GM21515 (cell line): ENCODE measurements around the gene GSTM3.

Experiments used
- ATAC-seq: cut with Tn5 transposase; IDR thresholded peaks from one replicate; pipeline ENCODE4 v1.9.1; 2021; ENCODE audit not compliant: unreplicated experiment

The GSTM3 gene

DNA sequence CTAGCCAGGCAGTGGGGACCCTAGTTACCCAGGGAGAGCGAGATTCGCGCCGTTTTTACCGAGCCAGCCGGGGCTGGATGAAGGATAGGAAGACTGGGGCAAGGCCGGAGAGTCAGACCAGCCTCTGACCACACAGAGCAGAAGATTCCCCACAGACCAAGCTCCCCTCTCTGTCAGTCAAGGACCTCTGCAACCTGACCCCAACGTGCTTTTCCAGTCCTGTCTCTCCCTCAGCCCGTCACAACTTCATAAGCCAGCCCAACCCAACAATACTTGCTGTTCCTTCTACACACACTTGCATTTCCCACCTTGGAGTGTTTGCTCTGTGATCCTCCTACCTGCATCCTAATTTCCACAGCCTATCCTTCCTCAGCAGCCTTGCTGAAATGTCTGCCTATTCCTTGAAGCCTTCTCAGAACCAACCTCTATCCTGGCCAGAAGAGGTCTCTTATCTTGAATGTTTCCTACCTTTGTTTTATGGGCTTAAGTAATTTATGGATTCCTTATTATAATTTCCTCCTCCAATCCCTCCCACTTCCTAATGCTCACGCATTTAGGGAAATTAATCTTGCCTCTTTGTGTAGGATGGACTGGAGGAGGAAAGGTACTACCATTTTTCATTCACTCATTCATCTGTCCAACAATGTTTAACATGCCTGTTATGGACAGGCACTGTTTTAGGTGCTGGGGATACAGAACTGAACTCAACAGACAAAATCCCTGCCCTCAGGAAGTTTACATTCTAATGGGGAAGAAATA lies at the start of gene GSTM3:
TSS of gene GSTM3 (minus strand) at position 424 of the 759 bp plus-strand sequence. CDS start 751 bp downstream, outside the sequence.
- ATAC-seq: no peak

DNA sequence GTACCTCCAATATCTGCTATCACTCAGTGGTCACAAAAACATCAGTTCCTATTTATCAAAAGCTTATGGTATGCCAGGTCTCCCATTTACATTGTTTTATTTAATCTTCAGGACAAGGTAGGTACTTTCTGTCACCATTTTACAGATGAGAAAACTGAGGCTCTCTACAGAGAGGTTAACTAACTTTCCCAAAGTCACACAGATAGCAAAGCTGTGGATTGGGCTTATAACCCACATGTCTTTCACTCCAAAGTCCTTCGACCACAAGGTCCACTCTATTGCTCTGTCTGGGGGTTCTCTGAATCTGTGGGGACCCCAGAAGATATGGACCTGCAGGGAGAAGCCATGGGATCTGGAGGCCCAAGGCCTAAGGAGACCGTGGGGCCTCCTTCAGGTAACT lies 49.5 kb upstream of the GSTM3 start:
- no peak for ATAC-seq

DNA sequence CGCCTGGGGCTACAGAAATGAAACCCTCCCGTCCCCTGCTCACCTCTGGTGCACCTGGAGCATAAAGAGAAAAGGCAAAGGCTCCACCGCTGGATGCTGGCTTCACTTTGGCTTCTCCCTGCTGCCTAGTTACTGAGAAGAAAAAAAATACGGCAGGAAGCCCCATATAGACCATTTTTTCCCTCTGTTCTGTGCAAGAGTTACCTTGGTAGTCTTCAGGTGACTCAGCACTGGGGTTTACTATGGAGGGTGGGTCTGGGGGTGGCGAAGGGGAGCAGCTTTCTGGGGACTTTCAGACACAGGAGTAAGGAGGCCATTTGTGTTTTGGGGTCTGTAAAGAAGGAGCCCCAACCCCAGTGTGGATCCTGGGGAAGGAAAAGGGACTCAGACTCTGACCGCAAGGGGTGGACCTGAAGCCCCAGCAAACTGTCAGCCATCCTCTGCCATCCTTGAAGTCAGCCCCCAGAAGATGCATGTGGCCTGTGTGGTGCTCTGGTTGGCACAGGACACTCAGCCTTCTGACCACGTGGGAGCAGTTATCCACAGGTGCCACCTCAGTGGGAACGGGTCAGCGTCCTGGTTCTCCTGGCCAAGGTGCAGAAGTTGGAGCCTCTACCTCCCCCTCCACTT lies 48.8 kb upstream of the GSTM3 start:
- no peak for ATAC-seq

DNA sequence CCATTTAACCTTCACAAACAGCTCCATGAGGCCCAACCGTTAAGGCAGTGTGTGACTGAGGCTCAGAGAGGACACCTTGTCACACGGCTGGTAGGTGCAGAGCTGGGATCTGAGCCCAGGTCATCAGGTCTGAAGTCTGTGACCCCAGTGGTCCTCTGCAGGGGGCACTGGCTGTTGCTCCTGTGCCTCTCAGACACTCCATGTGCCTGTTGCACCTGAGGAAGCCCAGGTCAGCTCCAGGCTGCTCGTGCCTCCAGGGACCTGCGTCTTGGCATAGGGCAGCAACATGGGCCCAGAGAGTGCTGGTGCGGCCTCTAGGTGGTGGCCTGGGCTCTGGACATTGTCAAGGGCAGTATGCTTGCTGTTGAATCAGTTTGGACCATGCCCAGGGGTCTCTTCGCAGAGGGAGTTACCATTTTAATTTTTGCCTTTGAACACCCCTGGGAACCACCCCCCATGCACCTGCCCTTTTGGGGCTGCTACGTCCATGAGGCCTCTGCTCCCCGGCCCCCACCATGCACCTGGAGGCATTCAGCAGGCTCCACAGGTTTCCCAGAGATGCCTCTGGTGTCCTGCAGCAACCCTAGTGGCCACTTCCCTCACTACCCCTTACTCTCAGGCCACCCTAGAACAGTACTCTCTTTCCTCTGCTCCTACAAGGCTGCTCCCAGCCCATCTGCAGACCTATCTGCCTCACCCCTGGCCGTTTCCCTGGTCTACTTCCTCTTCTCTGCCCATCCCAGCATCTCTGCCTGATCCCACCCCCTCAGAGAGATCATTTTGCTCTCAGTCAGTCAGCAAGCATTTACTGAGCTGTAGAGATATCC lies 48.1 kb upstream of the GSTM3 start:
- no peak for ATAC-seq

DNA sequence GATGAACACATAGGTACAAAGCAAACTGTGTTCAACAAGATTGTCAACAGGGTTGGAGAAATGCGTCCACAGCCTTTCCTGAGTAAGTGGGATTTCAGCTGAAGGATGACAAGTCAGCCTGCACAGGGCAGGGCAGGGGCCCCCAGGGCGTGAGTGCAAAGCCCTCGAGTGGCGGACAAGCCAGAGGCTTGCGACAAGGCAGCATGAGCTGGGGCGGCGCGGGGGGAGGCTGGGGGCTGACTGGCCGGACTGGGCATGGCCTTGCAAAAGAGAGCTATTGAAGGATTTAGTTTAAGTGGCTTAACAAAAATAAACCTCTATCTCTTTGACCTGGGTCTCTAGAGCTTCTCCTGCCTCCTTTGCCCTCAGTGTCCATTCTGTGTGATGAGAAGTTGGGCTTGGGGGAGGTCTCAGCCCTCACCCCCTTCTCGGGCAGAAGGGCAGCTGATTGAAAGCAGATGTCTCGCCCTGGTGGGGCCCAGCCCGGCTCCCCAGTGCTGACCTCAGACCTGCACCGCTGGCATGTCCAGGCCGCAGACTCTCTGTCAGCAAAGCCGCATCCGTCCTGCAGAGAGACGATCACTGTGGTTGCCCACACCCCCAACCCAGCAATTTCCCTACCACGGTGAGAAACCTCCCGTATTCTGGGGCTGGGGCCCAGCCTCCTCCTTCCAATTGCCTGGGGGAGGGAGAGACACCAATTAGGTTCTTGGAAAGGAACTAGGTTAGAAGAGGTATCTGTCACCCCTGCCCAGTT lies 47.2 kb upstream of the GSTM3 start:
- ATAC-seq: no peak

DNA sequence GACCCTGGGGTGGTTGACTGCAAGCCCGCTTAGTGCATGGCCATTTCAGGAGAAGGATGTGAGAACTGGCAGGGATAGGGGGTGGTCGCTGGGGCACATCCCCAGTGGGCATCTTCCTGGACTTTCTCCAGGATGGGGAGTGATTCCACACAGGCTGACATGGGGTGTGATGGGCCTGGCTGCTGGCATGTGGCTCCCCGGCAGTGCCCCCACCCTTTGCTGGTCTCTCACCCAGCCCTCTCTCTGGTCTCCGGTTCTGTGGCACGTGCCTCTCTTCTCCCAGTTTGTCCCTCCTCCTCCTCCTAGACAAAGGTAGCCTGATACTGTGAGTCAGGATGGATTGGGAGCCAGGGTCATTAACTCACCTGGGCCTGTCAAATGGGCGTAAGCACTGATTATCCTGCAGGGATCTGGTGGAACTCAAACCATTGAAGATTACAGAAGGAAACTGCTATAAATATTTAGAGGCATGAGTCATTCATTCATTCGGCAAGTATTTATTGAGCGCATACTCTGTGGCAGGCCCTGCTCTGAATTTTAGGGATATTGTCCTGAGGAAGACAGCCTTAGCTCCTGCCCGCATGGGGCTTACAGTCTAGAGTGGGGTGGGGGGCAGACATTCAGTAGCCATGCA lies 46.5 kb upstream of the GSTM3 start:
- no peak for ATAC-seq

DNA sequence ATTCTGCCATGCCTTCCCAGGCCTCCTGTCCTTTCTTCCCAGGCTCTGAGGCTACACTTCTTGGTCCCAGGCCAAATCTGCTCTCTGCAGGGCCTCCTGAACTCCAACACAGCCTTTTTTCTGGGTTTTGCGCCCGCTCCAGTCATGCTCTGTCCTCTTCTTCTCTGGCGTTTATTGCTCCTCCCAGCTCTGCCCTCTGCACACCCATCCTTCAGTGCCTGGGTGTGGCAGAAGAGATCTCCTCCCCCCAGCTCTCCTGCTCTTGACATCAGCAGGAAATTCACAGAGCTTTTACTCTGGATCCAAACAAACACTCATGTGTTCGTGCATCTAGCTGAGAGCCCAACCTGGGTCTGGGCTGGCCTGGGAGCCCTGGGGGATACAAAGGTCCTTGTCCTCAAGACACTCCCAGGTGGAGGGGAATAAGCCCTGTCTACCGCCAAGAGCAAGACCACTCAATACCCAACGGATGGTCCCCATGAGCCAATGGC lies 45.7 kb upstream of the GSTM3 start:
- no peak for ATAC-seq

DNA sequence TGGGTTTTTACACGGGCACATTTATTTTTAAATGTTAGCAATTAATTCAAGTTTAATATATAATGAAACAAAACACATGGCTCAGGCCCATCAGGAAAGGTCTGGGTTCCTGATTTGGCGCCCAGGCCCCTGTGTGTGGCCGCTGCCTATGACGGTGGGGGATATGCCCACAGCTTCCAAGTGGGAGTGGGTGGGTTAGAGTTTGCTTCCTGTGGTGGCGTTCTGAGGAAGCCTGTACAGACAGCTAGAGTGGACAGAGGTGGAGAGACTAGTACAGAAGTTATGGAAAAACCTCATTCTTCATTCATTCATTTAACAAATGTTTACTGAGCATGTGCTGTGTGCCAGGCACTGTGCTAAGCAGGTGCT lies 45.3 kb upstream of the GSTM3 start:
- ATAC-seq: no peak

DNA sequence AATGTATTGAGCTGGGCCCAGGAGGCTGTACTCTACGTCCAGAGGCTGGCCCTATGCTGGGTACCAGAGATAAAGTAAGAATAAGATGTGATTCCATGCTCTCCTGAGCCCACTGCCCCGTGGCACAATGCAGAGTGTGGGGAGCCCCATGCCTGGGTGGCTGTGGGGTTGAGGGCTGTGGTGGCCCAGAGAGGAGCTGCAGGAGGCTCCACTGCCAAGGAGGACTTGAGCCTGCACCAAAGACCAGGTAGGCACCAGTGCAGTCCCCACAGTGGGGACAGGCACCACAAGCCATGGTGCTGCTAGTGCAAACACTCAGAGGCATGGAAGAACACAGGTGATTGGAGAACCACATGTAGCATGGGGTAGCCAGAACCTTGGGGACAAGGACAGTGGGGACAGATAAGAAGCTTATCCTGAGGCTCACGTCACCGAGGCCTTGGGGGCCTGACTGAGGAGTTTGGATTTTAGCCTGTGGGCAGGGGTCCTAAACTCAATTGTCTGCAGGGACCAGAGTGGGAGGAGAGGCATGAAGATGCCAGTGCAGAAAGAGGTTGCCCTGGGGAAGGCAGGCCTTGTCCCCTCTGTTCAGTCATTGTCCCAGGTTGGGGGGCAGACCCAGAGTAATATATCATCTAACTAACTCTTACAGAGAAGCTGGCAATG lies 44.7 kb upstream of the GSTM3 start:
- ATAC-seq: no peak

DNA sequence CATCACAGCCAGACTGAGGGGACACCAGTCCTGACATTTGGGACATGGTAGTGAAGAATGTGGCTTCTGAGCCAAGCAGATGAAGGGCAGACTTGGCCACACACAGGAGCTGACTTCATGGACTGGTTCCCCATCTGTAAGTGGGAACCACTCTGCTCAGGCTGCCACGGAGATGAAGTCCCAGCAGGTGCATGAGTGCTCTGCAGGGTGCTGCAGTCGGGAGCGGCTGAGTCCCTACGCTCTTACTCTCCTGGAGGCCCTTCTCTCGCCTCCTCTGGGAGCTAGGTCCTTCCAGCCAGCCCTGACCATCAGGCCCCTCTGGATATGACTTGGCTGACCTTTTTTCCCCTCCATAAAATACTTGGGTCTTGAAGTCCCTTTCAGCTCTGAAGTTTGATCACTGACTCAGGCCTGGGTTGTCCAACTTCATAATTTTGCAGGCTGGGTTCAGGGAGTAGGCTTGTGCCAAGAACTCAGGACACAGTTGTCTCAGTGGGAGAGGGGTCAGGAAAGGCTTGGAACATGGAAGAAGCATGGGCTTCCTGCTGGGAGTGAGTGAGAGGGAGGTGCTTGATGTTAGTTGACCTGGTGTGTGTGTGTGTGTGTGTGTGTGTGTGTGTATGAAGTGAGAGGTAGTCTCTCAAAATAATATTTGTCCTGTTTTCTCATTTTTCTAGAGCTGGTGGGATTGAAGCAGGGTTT lies 43.9 kb upstream of the GSTM3 start:
- ATAC-seq: no peak

DNA sequence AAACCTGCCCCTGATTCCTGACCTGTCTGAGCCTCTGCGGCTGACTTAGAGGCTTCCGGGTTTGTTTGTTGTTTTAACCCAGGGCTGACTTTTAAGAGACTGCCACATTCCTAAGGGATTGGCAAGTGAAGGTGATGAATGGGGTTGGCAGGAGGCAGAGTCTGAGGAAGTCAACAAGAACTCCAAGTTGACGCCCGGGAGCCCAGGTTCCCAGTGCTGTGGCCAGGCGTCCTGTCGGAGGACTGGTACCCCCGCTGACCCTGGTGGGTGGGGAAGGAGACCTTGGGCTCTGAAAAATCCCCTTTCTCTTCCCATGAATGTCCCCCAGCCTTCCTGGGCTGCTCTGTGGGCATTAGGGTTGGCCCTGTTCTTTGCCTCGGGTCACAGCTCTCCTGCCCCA lies 42.6 kb upstream of the GSTM3 start:
- no peak for ATAC-seq

DNA sequence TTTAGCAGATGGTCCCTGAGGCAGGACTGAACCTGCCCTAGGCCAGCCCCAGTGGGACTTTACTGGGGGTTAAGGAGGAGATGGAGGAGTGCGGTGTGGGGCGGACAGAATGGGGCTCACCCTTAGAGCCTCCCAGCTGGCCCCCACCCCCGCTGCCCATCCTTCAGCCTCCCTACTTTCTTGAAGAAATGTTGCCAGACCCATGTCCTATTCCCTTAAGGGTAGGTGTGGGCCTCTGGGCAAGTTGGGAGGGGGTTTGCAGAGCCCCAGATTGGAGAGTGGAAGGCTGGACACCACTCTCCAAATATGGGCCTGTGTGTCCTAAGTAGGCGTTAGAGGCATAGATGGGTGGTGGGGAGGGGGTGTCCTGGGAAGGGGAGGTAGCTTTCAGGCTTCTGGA lies 42.1 kb upstream of the GSTM3 start:
- ATAC-seq: no peak

DNA sequence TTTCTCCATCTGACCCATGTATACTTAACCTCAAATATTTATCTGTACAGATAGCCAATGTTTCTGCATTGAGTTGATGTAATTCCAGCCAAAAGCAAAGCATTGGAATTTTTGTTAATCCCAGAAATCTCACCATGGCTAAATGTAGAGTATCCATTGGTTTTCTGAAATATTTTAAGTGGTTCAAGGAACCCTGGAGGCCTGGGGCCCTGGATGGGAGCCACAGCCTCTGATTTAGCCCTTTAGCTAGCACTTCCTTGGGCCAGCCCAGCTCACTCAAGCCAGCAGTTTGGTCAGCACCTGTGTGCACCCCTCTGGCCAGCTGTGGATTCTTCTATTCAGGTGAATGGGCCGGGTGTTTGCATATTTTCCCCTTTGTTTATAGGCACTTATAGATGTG lies 41.7 kb upstream of the GSTM3 start:
- no peak for ATAC-seq

DNA sequence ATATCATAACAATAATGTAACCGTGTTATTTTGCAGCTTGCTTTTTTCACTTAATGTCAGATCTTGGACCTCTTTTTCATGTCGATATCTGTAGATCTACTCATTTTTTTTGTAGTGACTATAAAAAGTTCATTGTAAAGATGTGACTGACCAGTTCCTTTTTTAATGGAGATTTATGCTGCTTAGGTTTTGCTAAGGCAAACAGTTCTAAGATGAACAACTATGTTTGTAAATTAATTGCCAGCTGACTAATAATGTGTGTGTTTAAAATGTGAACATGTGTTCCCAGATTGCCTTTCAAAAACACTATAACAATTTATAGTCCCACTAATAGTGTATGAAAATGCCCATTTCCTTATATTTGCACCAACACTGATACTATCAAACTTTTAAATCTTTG lies 41.0 kb upstream of the GSTM3 start:
- ATAC-seq: no peak

DNA sequence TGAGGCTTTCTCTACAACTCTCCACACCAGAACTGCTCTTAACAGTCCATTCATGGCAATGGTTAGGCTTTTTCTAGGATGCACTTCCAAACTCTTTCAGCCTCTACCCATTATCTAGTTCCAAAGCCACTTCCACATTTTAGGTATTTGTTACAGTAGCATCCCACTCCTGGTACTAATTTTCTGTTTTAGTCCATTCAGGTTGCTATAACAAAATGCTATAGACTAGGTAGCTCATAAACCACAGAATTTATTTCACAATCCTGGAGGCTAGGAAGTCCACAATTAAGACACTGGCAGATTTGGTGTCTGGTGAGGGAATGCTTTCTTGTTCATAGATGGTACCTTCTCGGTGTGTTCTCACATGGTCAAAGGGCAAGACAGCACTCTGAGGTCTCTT lies 40.1 kb upstream of the GSTM3 start:
- no peak for ATAC-seq

DNA sequence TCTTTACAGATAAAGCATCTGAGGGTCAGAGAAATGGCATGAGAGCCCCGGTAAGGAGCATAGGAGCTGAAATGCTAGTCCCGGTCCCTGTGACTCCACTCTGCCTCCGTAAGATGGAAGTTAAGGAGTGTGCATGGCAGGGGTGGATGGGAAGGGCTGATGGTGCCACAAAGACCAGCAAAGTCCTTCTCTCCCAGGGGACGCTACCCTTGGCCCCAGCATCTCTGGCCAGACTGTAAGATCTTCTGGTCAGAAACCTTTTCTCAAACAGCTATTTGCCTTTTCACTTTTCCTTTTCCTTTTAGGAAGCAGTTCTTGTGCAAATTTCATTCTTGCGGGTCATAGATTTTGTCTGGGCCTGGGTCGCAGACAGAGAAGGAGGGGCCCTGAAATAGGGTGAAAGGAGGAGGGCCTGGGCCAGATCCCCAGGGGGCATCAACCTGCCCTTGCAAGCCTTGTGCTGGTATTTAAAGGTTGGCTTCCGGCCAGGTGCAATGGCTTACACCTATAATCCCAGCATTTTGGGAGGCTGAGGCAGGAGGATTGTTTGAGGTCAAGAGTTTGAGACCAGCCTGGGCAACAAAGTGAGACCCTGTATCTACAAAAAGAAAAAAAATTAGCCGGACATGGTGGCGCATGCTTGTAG lies 37.3 kb upstream of the GSTM3 start:
- ATAC-seq: no peak

DNA sequence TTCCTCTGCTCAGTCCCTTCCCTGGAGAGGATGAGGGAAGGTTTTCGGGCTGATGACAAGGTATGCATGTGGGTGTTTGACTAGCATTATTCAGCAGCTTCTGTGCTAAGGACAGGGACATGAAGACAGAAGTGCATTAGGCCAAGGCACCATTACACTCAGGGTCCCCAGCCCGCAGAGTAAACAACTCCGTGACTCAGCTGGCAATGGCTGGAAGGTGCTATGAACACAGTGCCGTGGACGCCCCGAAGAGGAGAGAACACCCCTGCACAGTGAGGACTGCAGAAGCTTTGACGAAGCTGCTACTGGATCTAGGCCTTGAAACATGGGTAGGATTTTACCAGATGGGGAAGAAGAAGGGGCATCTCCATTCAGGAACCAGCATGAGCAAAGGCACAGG lies 36.6 kb upstream of the GSTM3 start:
- no peak for ATAC-seq

DNA sequence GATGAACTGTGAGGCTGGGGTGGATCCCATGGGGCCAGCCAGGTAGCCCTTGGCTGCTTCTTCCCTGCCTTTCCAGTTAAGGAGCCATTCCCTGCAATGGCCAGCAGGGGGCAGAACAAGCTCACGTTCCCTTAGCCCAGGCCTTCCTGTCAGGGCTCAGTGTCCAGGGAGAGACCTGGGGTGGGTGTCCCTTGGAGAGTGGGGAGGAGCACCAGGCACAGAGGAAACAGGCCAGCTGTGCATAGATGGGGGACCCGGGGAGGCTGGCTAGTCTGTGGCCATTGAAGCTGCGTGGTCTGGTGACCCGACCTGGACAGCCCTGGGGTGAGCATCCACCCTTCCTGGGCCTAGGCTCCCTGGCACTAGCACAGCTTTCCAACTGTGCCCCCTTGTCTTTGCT lies 36.1 kb upstream of the GSTM3 start:
- peak; percentile 45 for ATAC-seq

DNA sequence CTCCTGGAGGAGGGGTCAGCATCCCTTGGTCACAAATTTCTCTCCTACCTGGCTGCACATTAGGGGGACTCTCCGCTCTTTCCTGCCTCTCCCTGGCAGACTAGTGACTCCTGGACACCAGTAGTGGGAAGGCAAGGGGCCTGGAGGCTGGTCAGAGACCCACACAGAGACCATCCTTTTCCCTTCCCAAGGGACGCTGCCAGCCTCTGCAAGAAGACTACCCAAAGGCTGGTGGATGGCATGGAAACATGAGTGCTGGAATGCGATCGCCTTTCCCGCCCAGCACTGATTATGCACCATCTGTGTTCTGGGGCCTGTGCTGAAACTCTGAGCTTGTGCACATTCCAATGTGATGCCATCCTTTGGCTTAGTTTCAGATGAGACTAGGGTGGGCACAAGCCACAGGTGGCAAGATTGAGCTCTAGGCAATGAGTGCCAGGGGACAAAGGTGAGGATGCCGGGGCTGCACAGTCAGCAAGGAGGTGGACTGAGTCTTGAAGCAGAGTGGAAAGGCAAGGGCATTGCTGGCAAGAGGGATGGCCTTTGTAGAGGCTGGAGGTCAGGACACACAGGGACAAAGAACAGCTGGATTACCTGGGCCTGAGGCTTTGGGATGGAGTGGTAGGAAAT lies 35.5 kb upstream of the GSTM3 start:
- ATAC-seq: no peak
